ENCODE measurements around the gene WDR53.
"Not testable (repeated sequence)": the region's sequence is repeated elsewhere in the genome, so short reads cannot be mapped to it uniquely, and the experiment has no call there.

DNA sequence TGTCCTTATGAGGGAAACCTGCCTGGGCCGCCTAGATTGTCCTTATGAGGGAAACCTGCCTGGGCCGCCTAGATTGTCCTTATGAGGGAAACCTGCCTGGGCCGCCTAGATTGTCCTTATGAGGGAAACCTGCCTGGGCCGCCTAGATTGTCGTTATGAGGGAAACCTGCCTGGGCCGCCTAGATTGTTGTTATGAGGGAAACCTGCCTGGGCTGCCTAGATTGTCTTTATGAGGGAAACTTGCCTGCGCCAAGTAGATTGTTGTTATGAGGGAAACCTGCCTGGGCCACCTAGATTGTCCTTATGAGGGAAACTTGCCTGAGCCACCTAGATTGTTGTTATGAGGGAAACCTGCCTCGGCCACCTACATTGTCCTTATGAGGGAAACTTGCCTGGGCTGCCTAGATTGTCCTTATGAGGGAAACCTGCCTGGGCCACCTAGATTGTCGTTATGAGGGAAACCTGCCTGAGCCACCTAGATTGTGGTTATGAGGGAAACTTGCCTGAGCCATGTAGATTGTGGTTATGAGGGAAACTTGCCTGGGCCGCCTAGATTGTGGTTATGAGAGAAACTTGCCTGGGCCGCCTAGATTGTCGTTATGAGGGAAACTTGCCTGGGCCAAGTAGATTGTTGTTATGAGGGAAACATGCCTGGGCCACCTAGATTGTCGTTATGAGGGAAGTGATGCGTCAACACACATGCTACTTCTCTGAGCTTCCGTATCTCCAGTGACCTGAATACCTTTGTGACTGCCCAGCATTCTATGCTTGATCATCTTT, 56.5 kb downstream of the WDR53 start:
- TF ChIP-seq POLR2A (IDR thresholded peaks at IDR 0.05), result not testable (repeated sequence)
- TF ChIP-seq, protein P1, sequence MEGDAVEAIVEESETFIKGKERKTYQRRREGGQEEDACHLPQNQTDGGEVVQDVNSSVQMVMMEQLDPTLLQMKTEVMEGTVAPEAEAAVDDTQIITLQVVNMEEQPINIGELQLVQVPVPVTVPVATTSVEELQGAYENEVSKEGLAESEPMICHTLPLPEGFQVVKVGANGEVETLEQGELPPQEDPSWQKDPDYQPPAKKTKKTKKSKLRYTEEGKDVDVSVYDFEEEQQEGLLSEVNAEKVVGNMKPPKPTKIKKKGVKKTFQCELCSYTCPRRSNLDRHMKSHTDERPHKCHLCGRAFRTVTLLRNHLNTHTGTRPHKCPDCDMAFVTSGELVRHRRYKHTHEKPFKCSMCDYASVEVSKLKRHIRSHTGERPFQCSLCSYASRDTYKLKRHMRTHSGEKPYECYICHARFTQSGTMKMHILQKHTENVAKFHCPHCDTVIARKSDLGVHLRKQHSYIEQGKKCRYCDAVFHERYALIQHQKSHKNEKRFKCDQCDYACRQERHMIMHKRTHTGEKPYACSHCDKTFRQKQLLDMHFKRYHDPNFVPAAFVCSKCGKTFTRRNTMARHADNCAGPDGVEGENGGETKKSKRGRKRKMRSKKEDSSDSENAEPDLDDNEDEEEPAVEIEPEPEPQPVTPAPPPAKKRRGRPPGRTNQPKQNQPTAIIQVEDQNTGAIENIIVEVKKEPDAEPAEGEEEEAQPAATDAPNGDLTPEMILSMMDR (IDR thresholded peaks at IDR 0.05), result not testable (repeated sequence)
